GM10248 (cell line): Measurements from ENCODE around the gene KHDC1L.
A peak's percentile ranks its signal among the peaks of the same experiment; 100 is the strongest.
"Not testable (repeated sequence)": the region's sequence is repeated elsewhere in the genome, so short reads cannot be mapped to it uniquely, and the experiment has no call there.

Source experiments
- CTCF ChIA-PET: fragments of 300-600 bp; sonication (Branson Sonifier 250); formaldehyde crosslinking; extraction: SDS; loops from one replicate; lab custom pipeline; 2021; ENCODE audit warnings: antibody characterized with exemption; lab: Yijun Ruan, JAX
- POLR2A ChIA-PET: fragments of 350-650 bp; sonication (Branson Sonifier 250); formaldehyde crosslinking; extraction: SDS; loops from one replicate; lab custom pipeline; 2020; ENCODE audit warnings: antibody characterized with exemption; lab: Yijun Ruan, JAX
- DNase-seq: peaks from one replicate; pipeline ENCODE4 v3.0.0; 2012; ENCODE audit errors: extremely low spot score
- TF ChIP-seq, protein P1 (sequence below): IDR thresholded peaks from 2 replicates; pipeline ENCODE4 v1.5.1; 2012; ENCODE audit warnings: mild to moderate bottlenecking, low read depth; ENCODE audit errors: extremely low read depth, missing control alignments, control extremely low read depth

KHDC1L gene, protein sequence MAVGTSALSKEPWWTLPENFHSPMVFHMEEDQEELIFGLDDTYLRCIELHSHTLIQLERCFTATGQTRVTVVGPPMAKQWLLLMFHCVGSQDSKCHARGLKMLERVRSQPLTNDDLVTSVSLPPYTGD

DNA sequence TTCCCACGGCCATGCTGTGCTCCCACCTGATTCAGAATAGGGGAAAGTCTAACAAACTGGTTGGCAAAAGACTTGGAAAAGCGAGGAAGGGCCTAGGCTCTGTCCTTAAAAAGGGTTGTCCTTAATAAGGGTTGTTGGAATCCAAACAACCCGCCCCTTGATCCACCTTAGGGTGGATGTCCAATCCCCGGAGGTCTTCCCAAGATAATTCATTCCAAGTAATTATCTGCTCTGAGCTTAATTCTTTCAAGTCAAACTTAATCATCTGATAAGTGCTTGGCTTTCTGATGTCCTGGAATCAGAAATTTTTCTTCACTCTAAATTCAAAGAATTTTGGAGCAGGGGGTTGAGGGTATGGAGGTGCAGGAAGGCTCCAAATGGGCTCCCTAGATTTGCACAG is at the start of gene KHDC1L:
Gene KHDC1L, minus strand, starts transcription at position 101 of the 400 bp plus-strand sequence. Its CDS starts 88 bp downstream, at position 13.
- CTCF ChIA-PET: no interaction called here
- POLR2A ChIA-PET: no interaction called here
- TF ChIP-seq, protein P1, sequence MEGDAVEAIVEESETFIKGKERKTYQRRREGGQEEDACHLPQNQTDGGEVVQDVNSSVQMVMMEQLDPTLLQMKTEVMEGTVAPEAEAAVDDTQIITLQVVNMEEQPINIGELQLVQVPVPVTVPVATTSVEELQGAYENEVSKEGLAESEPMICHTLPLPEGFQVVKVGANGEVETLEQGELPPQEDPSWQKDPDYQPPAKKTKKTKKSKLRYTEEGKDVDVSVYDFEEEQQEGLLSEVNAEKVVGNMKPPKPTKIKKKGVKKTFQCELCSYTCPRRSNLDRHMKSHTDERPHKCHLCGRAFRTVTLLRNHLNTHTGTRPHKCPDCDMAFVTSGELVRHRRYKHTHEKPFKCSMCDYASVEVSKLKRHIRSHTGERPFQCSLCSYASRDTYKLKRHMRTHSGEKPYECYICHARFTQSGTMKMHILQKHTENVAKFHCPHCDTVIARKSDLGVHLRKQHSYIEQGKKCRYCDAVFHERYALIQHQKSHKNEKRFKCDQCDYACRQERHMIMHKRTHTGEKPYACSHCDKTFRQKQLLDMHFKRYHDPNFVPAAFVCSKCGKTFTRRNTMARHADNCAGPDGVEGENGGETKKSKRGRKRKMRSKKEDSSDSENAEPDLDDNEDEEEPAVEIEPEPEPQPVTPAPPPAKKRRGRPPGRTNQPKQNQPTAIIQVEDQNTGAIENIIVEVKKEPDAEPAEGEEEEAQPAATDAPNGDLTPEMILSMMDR: no peak
- no peak for DNase-seq

DNA sequence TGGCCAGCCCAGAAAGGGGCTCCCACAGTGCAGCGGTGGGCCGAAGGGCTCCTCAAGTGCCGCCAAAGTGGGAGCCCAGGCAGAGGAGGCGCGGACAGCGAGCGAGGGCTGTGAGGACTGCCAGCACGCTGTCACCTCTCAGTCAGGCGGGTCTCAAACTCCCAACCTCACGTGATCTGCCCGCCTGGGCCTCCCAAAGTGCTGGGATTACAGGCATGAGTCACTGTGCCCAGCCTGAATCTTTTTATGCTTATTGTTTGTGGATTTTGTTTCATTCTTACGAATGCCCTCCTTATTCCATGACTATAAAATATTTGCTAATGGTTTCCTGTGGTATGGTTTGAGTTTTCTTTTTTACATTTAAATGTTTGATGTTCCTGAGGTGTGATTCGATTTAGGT is 44.0 kb upstream of the KHDC1L start:
- POLR2A ChIA-PET, DNase-seq, CTCF ChIA-PET: not testable (repeated sequence)

DNA sequence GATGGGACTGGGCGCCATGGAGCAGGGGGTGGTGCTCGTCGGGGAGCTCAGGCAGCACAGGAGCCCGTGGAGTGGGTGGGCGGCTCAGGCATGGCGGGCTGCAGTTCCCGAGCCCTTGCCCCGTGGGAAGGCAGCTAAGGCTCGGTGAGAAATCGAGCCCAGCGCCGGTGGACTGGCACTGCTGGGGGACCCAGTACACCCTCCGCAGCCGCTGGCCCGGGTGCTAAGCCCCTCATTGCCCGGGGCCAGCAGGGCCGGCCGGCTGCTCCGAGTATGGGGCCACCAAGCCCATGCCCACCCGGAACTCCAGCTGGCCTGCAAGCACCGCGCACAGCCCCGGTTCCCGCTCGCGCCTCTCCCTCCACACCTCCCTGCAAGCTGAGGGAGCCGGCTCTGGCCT is 43.6 kb upstream of the KHDC1L start:
- DNase-seq, POLR2A ChIA-PET: not testable (repeated sequence)
- CTCF ChIA-PET: interaction anchor here (1.1 to 1.3 kb wide), 2 partner anchors 22 to 653 kb away, joined by 3 read pairs; no protein-coding TSS in a partner anchor

DNA sequence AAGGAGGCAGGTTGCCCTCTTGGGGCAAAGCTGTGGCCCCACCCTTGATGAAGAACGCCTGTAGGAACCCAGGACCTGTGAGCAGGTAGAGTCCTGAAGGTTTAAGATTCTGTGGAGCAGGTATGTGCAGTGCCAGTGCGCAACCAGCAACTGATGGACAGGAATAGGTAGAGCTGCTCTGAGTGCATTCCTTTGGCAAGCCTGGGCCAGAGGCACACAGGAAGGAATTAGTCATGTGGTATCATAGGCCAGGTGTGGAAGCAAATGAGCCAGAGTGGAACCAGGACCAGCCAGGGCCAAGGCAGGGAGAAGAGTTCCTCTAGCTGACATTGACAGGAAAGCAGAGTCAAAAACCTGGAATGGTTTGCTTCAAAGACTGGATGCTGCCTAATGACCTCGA is 39.1 kb upstream of the KHDC1L start:
- CTCF ChIA-PET: interaction anchor here (1.1 kb wide), 1 partner anchor 62 kb away, joined by 3 read pairs; no protein-coding TSS in a partner anchor
- DNase-seq: no peak
- POLR2A ChIA-PET: no interaction called here
- TF ChIP-seq, protein P1: no peak

DNA sequence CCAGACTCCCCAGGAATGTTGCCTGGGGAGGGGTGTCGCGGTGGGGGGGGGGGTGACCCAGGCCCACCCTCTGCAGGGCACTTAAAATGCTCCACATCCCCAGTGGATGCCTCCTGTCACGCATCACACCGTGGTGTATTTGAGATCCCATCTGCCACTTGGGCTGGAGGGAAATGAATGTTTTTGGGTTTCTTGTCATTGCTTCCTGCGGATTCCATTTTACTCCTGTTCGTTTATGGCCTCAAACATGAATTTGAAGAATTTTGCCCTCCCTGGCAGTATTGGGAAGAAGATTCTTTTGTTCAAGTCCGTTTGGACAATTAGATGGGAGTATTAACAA is 38.2 kb upstream of the KHDC1L start:
- no peak for DNase-seq
- POLR2A ChIA-PET: no interaction called here
- CTCF ChIA-PET: interaction anchor here (1.1 kb wide), 2 partner anchors 19 to 63 kb away, joined by 3 read pairs; no protein-coding TSS in a partner anchor
- TF ChIP-seq, protein P1: no peak

DNA sequence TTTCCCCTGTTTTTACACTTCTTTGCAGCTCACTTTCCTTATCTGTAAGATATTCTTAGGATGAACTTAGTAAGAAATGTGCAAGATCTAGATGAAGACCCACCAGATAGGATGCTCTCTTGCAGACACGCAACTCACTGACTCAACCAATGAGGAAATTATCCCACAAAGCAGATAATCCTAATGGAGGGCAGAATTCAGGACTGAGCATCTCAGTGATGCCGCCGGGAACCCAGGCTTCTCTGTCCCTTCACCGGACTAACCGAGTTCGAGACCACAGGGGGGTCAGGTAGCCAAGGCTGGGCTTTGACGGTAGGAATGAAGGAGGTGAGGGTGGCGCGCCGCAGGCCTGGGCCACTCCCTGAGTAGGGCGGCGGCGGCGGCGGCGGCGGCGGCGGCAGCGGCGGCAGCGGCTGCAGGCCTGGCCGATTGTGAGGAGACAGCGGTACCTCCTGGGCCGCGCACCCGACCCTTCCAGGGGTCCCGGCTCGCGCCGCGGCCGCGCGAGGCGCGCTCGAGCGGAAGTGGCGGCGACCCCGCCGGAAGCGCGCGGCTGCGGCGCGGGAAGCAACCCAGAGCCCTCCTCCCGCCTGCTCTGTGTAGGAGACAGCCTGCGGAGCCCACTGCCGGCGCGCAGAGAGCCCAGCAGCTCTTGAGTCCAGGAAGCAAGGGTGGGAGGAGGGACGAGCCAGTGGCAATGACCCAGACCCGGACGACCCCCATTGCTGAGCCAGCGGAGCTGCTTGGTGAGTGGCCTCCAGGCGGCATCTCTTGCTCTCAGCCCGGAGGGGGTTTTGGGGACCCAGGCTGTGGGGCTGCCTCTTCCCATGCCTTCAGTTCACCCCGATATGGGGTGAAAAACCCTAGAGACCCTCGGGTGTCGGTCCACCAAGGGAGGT is 37.6 kb upstream of the KHDC1L start, which contains the start of gene KHDC1:
Gene KHDC1, minus strand, starts transcription at position 526 of the 899 bp plus-strand sequence. CDS start 20,679 bp downstream, outside the sequence.
- ChIA-PET CTCF (interaction anchor here (1.1 to 1.9 kb wide), 3 partner anchors 19 to 851 kb away, joined by 3 to 4 read pairs (median 3); no protein-coding TSS in a partner anchor), POLR2A (no interaction called here)
- peak; percentile 82 for DNase-seq

DNA sequence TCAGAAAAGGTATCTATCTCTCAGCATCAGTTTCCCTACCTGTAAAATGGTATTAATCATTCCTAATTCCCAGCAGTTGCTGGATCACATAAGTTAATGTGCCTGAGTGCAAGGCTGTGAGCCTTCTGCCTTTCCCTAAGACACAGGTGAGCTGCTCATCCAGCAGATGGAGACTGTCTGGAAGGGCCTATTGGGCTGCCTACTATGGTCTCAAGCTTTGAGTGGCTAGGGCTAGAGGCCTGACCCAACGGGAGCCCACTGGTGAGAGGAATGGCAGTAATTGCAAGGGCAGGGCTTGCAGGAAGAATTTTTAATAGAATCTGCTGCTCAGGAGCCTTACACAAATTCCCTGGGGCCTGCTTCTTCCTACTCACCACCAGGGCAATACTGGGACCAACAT is 33.4 kb upstream of the KHDC1L start:
- CTCF ChIA-PET: interaction anchor here (0.8 to 1.6 kb wide), 2 partner anchors 49 to 69 kb away, joined by 3 read pairs; no protein-coding TSS in a partner anchor
- TF ChIP-seq, protein P1: no peak
- POLR2A ChIA-PET: no interaction called here
- DNase-seq: no peak

More for the DNA sequence above, 37.6 kb upstream of the KHDC1L start, which contains the start of gene KHDC1:
- TF ChIP-seq, protein P1: no peak

DNA sequence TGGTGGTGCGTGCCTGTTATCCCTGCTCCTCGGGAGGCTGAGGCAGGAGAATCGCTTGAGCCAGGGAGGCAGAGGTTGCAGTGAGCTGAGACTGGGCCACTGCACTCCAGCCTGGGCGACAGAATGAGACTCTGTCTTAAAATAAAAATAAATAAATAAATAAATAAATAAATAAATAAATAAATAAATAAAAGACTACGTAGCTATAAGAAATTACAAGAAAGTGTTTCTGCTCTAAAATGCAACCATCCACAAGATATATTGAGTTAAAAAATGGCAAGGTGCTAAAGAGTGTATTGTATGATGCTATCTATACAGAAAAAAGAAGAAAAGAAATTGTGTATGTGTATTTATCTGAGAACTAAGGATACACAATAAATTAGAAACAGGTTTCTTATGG is 29.0 kb upstream of the KHDC1L start:
- POLR2A ChIA-PET, DNase-seq: not testable (repeated sequence)
- CTCF ChIA-PET: interaction anchor here (0.8 kb wide), 1 partner anchor 134 kb away, joined by 3 read pairs; no protein-coding TSS in a partner anchor
